Right lobe of liver (tissue), 6 donors: Measurements from ENCODE around the gene FUBP3. TPM values are rescaled to one million over a fixed set of nuclear protein-coding genes. Genes with fewer than 3 reads are reported as not detected.

ENCODE experiments used
- ATAC-seq, 4 donors: fragments of 200-7000 bp; cut with Tn5 transposase; one replicate each; pipeline ENCODE4 v1.9.1; 2020; ENCODE audit warnings: mild to moderate bottlenecking in 4 of 4, moderate library complexity in 4 of 4
- DNase-seq, 3 donors: peaks; one replicate each; pipeline ENCODE4 v3.0.0-alpha.2; 2020
- H3K27ac ChIP-seq, 3 donors: fragments of 200-600 bp; one replicate each; pipeline ENCODE4 v1.8.0; 2022
- H3K27me3 ChIP-seq, 2 donors: fragments of 200-600 bp; one replicate each; pipeline ENCODE4 v1.8.0; 2022
- H3K36me3 ChIP-seq, 4 donors: fragments of 200-600 bp; sonication (generic) in 1 of 4; one replicate each; pipeline versions ENCODE4 v1.5.1 to v1.8.0; 2017 to 2022; ENCODE audit warnings: control low read depth in 1 of 4
- H3K4me1 ChIP-seq, 4 donors: fragments of 200-600 bp; sonication (generic) in 1 of 4; one replicate each; pipeline versions ENCODE4 v1.5.1 to v1.8.0; 2017 to 2022; ENCODE audit warnings: control low read depth in 1 of 4
- H3K4me3 ChIP-seq, 3 donors: fragments of 200-600 bp; one replicate each; pipeline ENCODE4 v1.8.0; 2022
- H3K9me3 ChIP-seq, 4 donors: fragments of 200-600 bp; sonication (generic) in 1 of 4; one replicate each; pipeline versions ENCODE4 v1.5.1 to v1.8.0; 2017 to 2022; ENCODE audit warnings: control low read depth in 1 of 4
- CTCF ChIP-seq, 4 donors: fragments of 200-600 bp in 3 of 4; fragments of 450-650 bp in 1 of 4; IDR thresholded peaks; one replicate each; pipeline versions ENCODE4 v1.5.1 to v1.8.0; 2016 to 2022; ENCODE audit warnings: antibody characterized with exemption in 4 of 4, mild to moderate bottlenecking in 2 of 4
- POLR2A ChIP-seq: fragments of 450-650 bp; IDR thresholded peaks from one replicate; pipeline ENCODE4 v1.6.1; 2017; ENCODE audit warnings: antibody characterized with exemption, mild to moderate bottlenecking
- WGBS: methylation state at CpG from one replicate; pipeline ENCODE4 v1.1.6; 2018; ENCODE audit warnings: low coverage, low lambda C conversion rate; ENCODE audit not compliant: insufficient coverage; ENCODE audit errors: missing lambda C conversion rate; 5-methylcytosine and 5-hydroxymethylcytosine counted together
- intact Hi-C, 2 donors: fragments of 100-400 bp; cut with DNase I; formaldehyde crosslinking; loops; one replicate each; pipeline versions ENCODE4 v1.11.2 to v1.14.1; 2022
- total RNA-seq, 6 experiments: library from RNA; depleted of rRNA in 2 of 6; stranded (reverse); fragments of >200 nt in 2 of 6; fragmentation: NEBNext Ultra II Directional in 3 of 6; extraction: Animal tissue kit (Norgen Biotek cat#: 25700) in 3 of 6; gene quantifications; one replicate each; pipeline versions ENCODE4 v1.1.0 to v1.2.4, GENCODE V29; 2016 to 2023
- donor health status: DM: no; HTN: yes; CAD: no.
- donor health status: DM: no; HTN: no; CAD: no.
- donor health status: DM: no; HTN: no; CAD: no.
- donor health status: DM: no; HTN: yes; CAD: no.
- donor health status: DM: no; HTN: yes; CAD: no.

Gene FUBP3
- total RNA-seq, 6 experiments from 2014 or later, result 21.3 to 35.7 (median 25.2) TPM

GRCh38 chr9:130631331-130632080 is 52.1 kb downstream of the FUBP3 start:
- no peak for TF ChIP-seq CTCF (IDR thresholded peaks at IDR 0.05)
- no peak for TF ChIP-seq POLR2A
- intact Hi-C loops, result no loop called here
- no peaks in the 10 kb centered on the region for H3K27me3 ChIP-seq
- no peaks in the 10 kb centered on the region for H3K4me1 ChIP-seq
- 94% methylated on average over 3 of the region's 22 CpGs for WGBS
- H3K27ac ChIP-seq, result no peak overlapping the region
- H3K36me3 ChIP-seq, result peaks cover 0 to 85% (median 39%) of the 10 kb centered on the region in 4 donors
- DNase-seq (no peak), ATAC-seq (no peak)
- H3K9me3 ChIP-seq, result no peaks in the 10 kb centered on the region
- no peak overlapping the region for H3K4me3 ChIP-seq

- no peak for ATAC-seq
- intact Hi-C loops, result no loop called here
- DNase-seq, result no peak
- Histone ChIP-seq H3K4me1 (no peaks in the 10 kb centered on the region), H3K27ac (no peak overlapping the region), H3K9me3 (no peaks in the 10 kb centered on the region), H3K4me3 (no peak overlapping the region), H3K27me3 (no peaks in the 10 kb centered on the region), H3K36me3 (peaks cover 0 to 85% (median 38%) of the 10 kb centered on the region in 4 donors)
- TF ChIP-seq CTCF (IDR thresholded peaks at IDR 0.05) (no peak), POLR2A (no peak)
- 92% methylated on average over 2 of the region's 13 CpGs for WGBS
These were observed 52.8 kb downstream of the FUBP3 start for GRCh38 chr9:130632081-130632710.

GRCh38 chr9:130632841-130633240 is 53.5 kb downstream of the FUBP3 start:
- DNase-seq (no peak), ATAC-seq (no peak)
- Histone ChIP-seq H3K27ac (no peak overlapping the region), H3K36me3 (peaks cover 0 to 81% (median 37%) of the 10 kb centered on the region in 4 donors), H3K27me3 (no peaks in the 10 kb centered on the region), H3K4me1 (no peaks in the 10 kb centered on the region), H3K4me3 (no peak overlapping the region), H3K9me3 (no peaks in the 10 kb centered on the region)
- WGBS, result 100% methylated on average over 1 of the region's 7 CpGs
- intact Hi-C loops, result no loop called here
- TF ChIP-seq CTCF (IDR thresholded peaks at IDR 0.05) (no peak), POLR2A (no peak)

GRCh38 chr9:130633336-130634190 is 54.2 kb downstream of the FUBP3 start:
- no peak for ATAC-seq
- DNase-seq, result no peak
- intact Hi-C loops, result no loop called here
- Histone ChIP-seq H3K36me3 (peaks cover 0 to 86% (median 37%) of the 10 kb centered on the region in 4 donors), H3K4me1 (no peaks in the 10 kb centered on the region), H3K27ac (no peak overlapping the region), H3K9me3 (no peaks in the 10 kb centered on the region), H3K4me3 (no peak overlapping the region), H3K27me3 (no peaks in the 10 kb centered on the region)
- 88% methylated on average over 4 of the region's 25 CpGs for WGBS
- TF ChIP-seq POLR2A, result no peak
- no peak for TF ChIP-seq CTCF (IDR thresholded peaks at IDR 0.05)
